ENCODE data around the gene ARHGAP25. TPM values are rescaled to one million over a fixed set of nuclear protein-coding genes. Genes with fewer than 3 reads are reported as not detected.

The ARHGAP25 gene
- polyA plus RNA-seq, 3 donors = 20.8 to 56.8 (median 36.3) TPM

DNA sequence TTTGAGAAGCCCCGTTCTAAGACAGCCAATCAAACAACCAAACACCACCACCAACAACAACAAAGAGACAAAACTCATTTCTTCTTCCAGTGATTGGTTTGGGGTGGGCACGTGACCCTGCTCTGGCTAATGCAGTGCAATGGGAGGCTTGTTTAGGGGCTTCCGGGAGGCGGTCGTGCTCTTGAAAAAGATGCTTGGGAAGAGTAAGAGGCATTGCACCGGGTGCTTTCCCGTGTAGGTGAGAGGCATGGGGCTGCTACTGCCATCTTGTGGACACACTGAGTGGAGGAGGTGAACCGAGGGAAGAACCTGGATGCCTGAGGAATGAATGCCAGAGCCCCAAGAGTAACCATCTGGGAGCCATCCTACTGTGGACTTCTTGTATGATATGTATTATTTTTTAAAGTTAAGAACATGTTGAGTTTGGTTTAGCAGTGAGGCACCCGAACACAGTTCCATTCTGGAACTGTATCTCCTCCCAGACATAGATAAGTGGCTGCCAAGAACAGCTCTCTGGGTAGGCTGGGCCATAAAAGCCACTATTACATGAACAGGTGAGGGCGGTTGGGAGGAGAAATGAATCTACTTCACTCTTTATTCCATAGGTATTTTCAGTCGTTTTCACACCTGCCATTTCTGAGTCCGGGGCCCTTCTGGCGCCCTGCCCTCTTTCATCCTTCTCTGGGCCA, 19.1 kb upstream of the ARHGAP25 start:
- WGBS (ENCODE audit: insufficient coverage) = 81% methylated on average over 8 of the region's 13 CpGs
- Mint-ChIP-seq H3K36me3 (peaks cover 3 to 4% of the 10 kb centered on the region in 2 donors), H3K27me3 (ENCODE audit: low read depth in 3 of 3) (peaks cover 0 to 5% (median 3%) of the 10 kb centered on the region in 3 donors), H3K4me3 (no peak overlapping the region), H3K9me3 (peaks cover 0 to 2% (median 0%) of the 10 kb centered on the region in 7 donors), H3K27ac (peak overlapping the region; percentile 91 to 97 (median 96)), H3K4me1 (peaks cover 38% of the 10 kb centered on the region)
- intact Hi-C loops (cut with micrococcal nuclease) = no loop called here
- H3K27ac ChIP-seq (ENCODE audit: low read depth in 1 of 2, low read length in 2 of 2) = peak overlapping the region; percentile 70 to 86
- no peak overlapping the region for H2AFZ ChIP-seq (ENCODE audit: insufficient read depth, low read depth, low read length, poor library complexity, severe bottlenecking)
- H3K4me3 ChIP-seq (replicated peaks in 1 of 3; ENCODE audit: low read depth in 2 of 3, low read length in 3 of 3) = peak overlapping the region in 1 of 3 experiments; percentile 11
- no peaks in the 10 kb centered on the region for H3K79me2 ChIP-seq (ENCODE audit: insufficient read depth, low read length)
- peak overlapping the region; percentile 41 for H3K4me2 ChIP-seq (replicated peaks; ENCODE audit: extremely low read depth, low read length, poor library complexity, severe bottlenecking)
- H3K9ac ChIP-seq (ENCODE audit: insufficient read depth, low read length, poor library complexity, severe bottlenecking) = peak overlapping the region; percentile 17
- no peaks in the 10 kb centered on the region for H4K20me1 ChIP-seq (ENCODE audit: insufficient read depth, low read length)
- peaks cover 20 to 30% of the 10 kb centered on the region in 2 donors for H3K4me1 ChIP-seq (ENCODE audit: control insufficient read depth in 1 of 2, insufficient read depth in 2 of 2, low read length in 2 of 2)
- TF ChIP-seq, protein P1, sequence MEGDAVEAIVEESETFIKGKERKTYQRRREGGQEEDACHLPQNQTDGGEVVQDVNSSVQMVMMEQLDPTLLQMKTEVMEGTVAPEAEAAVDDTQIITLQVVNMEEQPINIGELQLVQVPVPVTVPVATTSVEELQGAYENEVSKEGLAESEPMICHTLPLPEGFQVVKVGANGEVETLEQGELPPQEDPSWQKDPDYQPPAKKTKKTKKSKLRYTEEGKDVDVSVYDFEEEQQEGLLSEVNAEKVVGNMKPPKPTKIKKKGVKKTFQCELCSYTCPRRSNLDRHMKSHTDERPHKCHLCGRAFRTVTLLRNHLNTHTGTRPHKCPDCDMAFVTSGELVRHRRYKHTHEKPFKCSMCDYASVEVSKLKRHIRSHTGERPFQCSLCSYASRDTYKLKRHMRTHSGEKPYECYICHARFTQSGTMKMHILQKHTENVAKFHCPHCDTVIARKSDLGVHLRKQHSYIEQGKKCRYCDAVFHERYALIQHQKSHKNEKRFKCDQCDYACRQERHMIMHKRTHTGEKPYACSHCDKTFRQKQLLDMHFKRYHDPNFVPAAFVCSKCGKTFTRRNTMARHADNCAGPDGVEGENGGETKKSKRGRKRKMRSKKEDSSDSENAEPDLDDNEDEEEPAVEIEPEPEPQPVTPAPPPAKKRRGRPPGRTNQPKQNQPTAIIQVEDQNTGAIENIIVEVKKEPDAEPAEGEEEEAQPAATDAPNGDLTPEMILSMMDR (IDR thresholded peaks at IDR 0.05) = peak; percentile 28
- DNase-seq = peak in 1 of 3 donors; percentile 39
- no peaks in the 10 kb centered on the region for H3K9me3 ChIP-seq (replicated peaks in 1 of 2; ENCODE audit: control insufficient read depth in 1 of 2, insufficient read depth in 1 of 2, low read length in 2 of 2)
- no peaks in the 10 kb centered on the region for H3K27me3 ChIP-seq (ENCODE audit: control insufficient read depth in 2 of 2, insufficient read depth in 2 of 2, low read length in 2 of 2)
- no peaks in the 10 kb centered on the region for H3K36me3 ChIP-seq (replicated peaks in 1 of 2; ENCODE audit: control insufficient read depth in 1 of 2, insufficient read depth in 2 of 2, low read length in 2 of 2)

DNA sequence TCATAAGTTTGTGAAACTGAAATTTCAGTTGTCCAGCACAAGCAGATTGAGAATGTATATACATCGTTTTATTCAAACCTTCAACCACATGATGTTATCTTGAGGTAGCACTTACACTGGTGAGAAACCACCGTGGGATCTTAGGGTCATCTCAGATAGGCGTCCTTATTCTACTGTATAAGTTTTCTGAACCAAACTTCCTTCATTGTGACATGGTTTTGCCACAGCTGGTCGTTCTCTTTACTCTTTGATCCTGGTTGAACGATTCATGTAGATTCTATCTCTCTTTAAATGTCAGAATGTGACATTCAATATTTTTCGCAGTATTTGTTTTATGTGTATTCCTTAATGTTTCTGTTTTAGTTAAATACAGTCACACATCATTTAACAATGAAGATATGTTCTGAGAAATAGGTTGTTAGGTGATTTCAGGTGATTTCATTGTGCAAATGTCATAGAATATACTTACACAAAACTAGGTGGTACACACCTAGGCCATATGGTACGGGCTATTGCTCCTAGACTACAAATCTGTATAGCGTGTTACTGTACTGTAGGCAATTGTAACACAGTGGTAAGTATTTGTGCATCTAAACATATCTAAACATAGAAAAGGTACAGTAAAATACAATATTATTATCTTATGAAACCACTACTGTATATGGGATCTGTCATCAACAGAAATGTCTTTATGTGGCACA, 17.9 kb upstream of the ARHGAP25 start:
- no peak for DNase-seq
- Mint-ChIP-seq H3K4me1 (peaks cover 38% of the 10 kb centered on the region), H3K36me3 (peaks cover 3 to 5% of the 10 kb centered on the region in 2 donors), H3K4me3 (no peak overlapping the region), H3K27me3 (ENCODE audit: low read depth in 3 of 3) (peaks cover 0 to 5% (median 5%) of the 10 kb centered on the region in 3 donors), H3K27ac (peak overlapping the region in 1 of 7 donors; percentile 96), H3K9me3 (peaks cover 0 to 2% (median 0%) of the 10 kb centered on the region in 7 donors)
- Histone ChIP-seq H4K20me1 (ENCODE audit: insufficient read depth, low read length) (no peaks in the 10 kb centered on the region), H3K4me3 (replicated peaks in 1 of 3; ENCODE audit: low read depth in 2 of 3, low read length in 3 of 3) (no peak overlapping the region), H3K27me3 (ENCODE audit: control insufficient read depth in 2 of 2, insufficient read depth in 2 of 2, low read length in 2 of 2) (no peaks in the 10 kb centered on the region), H3K9ac (ENCODE audit: insufficient read depth, low read length, poor library complexity, severe bottlenecking) (no peak overlapping the region), H2AFZ (ENCODE audit: insufficient read depth, low read depth, low read length, poor library complexity, severe bottlenecking) (no peak overlapping the region), H3K27ac (ENCODE audit: low read depth in 1 of 2, low read length in 2 of 2) (peak overlapping the region in 1 of 2 donors; percentile 86), H3K9me3 (replicated peaks in 1 of 2; ENCODE audit: control insufficient read depth in 1 of 2, insufficient read depth in 1 of 2, low read length in 2 of 2) (no peaks in the 10 kb centered on the region), H3K4me2 (replicated peaks; ENCODE audit: extremely low read depth, low read length, poor library complexity, severe bottlenecking) (no peak overlapping the region), H3K79me2 (ENCODE audit: insufficient read depth, low read length) (no peaks in the 10 kb centered on the region), H3K36me3 (replicated peaks in 1 of 2; ENCODE audit: control insufficient read depth in 1 of 2, insufficient read depth in 2 of 2, low read length in 2 of 2) (no peaks in the 10 kb centered on the region), H3K4me1 (ENCODE audit: control insufficient read depth in 1 of 2, insufficient read depth in 2 of 2, low read length in 2 of 2) (peaks cover 21 to 29% of the 10 kb centered on the region in 2 donors)
- 100% methylated on average over 1 of the region's 8 CpGs for WGBS (ENCODE audit: insufficient coverage)
- intact Hi-C loops (cut with micrococcal nuclease) = no loop called here
- TF ChIP-seq, protein P1 (IDR thresholded peaks at IDR 0.05) = no peak

Data from CD14-positive monocyte (primary cell).